SK-N-MC (cell line): ENCODE results near the gene SERINC3.

Source experiments
- EZH2 ChIP-seq: fragments of 200-600 bp; sonication (generic); IDR thresholded peaks from one replicate; pipeline ENCODE4 v1.6.1; 2017; ENCODE audit warnings: antibody characterized with exemption
- FOXP2 ChIP-seq: optimal IDR thresholded peaks from 2 replicates; pipeline ENCODE3; 2011; ENCODE audit warnings: mild to moderate bottlenecking, moderate library complexity; ENCODE audit not compliant: insufficient read depth; ENCODE audit errors: extremely low read length, control extremely low read depth
- POLR2AphosphoS5 ChIP-seq: IDR thresholded peaks from 2 replicates; pipeline ENCODE4 v1.6.1; 2012; ENCODE audit warnings: mild to moderate bottlenecking, low read depth, low read length, borderline replicate concordance

DNA sequence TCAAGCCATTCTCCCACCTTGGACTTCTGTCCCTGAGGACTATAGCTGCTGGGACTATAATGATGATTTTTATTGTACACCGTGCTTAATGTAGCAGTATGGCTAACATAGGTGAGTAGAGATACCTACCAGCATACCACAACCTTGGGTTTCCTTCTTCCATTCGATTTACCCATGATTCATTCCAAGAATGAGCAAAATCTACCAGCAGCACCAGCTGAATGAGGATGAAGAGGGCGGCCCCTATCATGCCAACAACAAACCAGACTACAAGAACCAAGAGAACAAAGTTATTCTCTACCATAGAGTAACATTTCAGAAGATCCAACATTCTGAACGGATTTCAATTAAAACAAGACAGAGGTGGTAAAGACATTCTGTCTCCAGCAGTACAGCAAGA lies 12.1 kb downstream of the SERINC3 start:
- TF ChIP-seq EZH2 (no peak), POLR2AphosphoS5 (no peak), FOXP2 (no peak)
